ENCODE measurements around the gene GPSM1. TPM values are rescaled to one million over a fixed set of nuclear protein-coding genes. Genes with fewer than 3 reads are reported as not detected.

The GPSM1 gene
- total and polyA plus RNA-seq, 9 of the 15 experiments (the other 6 are each of a cell fraction or from before 2014, with no cell fraction given), result 0.04 to 14.2 (median 3.1) TPM

DNA sequence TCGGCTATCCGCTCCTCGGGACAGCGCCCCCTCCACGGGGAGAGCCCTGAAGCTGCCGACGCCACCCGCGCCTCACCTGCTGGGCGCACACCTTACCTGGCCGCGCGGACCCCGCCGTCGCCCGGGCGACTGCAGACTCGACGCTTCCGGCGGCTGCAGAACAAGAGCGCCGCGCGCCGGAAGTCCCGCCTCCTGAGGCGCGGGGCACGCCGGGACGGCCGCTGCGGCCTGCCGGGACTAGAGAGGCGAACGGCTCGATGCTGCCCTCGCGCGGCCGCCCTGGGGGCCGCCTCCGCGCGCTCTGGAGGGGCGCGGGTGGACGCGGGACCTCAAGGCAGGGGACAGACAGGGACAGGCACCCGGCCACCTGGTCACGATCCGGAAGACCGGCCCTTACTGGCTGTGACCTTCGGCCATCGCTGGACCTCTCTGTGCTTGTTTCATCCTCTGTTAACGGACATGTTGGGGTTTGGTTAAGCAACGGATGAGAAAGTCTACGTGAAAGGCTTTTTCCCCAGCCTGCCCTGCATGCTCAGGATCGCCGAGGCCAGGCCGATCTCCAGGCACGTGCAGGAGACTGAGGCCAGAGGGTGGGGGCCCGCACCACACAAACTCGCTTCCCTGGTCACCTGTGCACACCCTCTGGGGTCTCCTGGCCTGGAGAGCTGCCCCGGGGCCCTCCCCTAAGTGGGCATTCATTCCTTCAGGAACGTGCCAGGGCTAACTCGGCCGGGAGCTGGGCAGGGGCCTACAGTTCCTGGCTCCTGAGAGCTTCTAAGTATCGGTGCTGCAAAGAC, 72.9 kb downstream of the GPSM1 start, which contains the start of gene SNAPC4 (continued):
- TF ChIP-seq, protein P1, sequence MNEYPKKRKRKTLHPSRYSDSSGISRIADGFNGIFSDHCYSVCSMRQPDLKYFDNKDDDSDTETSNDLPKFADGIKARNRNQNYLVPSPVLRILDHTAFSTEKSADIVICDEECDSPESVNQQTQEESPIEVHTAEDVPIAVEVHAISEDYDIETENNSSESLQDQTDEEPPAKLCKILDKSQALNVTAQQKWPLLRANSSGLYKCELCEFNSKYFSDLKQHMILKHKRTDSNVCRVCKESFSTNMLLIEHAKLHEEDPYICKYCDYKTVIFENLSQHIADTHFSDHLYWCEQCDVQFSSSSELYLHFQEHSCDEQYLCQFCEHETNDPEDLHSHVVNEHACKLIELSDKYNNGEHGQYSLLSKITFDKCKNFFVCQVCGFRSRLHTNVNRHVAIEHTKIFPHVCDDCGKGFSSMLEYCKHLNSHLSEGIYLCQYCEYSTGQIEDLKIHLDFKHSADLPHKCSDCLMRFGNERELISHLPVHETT (CRISPR knock-in tag; conservative IDR thresholded peaks at IDR 0.05 in 1 of 2, IDR thresholded peaks at IDR 0.05 in 1 of 2), result peak in 1 of 2 experiments; percentile 66; a peak in 2 of 4 replicates
- TF ChIP-seq NKRF (IDR thresholded peaks at IDR 0.05; ENCODE audit: borderline replicate concordance), result no peak
- TF ChIP-seq, protein P2, sequence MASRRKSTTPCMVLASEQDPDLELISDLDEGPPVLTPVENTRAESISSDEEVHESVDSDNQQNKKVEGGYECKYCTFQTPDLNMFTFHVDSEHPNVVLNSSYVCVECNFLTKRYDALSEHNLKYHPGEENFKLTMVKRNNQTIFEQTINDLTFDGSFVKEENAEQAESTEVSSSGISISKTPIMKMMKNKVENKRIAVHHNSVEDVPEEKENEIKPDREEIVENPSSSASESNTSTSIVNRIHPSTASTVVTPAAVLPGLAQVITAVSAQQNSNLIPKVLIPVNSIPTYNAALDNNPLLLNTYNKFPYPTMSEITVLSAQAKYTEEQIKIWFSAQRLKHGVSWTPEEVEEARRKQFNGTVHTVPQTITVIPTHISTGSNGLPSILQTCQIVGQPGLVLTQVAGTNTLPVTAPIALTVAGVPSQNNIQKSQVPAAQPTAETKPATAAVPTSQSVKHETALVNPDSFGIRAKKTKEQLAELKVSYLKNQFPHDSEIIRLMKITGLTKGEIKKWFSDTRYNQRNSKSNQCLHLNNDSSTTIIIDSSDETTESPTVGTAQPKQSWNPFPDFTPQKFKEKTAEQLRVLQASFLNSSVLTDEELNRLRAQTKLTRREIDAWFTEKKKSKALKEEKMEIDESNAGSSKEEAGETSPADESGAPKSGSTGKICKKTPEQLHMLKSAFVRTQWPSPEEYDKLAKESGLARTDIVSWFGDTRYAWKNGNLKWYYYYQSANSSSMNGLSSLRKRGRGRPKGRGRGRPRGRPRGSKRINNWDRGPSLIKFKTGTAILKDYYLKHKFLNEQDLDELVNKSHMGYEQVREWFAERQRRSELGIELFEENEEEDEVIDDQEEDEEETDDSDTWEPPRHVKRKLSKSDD (conservative IDR thresholded peaks at IDR 0.05; ENCODE audit: low read length), result no peak
- TF ChIP-seq, protein P3, sequence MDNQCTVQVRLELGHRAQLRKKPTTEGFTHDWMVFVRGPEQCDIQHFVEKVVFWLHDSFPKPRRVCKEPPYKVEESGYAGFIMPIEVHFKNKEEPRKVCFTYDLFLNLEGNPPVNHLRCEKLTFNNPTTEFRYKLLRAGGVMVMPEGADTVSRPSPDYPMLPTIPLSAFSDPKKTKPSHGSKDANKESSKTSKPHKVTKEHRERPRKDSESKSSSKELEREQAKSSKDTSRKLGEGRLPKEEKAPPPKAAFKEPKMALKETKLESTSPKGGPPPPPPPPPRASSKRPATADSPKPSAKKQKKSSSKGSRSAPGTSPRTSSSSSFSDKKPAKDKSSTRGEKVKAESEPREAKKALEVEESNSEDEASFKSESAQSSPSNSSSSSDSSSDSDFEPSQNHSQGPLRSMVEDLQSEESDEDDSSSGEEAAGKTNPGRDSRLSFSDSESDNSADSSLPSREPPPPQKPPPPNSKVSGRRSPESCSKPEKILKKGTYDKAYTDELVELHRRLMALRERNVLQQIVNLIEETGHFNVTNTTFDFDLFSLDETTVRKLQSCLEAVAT (IDR thresholded peaks at IDR 0.05), result no peak
- TF ChIP-seq, protein P4, sequence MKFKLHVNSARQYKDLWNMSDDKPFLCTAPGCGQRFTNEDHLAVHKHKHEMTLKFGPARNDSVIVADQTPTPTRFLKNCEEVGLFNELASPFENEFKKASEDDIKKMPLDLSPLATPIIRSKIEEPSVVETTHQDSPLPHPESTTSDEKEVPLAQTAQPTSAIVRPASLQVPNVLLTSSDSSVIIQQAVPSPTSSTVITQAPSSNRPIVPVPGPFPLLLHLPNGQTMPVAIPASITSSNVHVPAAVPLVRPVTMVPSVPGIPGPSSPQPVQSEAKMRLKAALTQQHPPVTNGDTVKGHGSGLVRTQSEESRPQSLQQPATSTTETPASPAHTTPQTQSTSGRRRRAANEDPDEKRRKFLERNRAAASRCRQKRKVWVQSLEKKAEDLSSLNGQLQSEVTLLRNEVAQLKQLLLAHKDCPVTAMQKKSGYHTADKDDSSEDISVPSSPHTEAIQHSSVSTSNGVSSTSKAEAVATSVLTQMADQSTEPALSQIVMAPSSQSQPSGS (CRISPR knock-in tag; IDR thresholded peaks at IDR 0.05), result no peak
- TF ChIP-seq POLR3G (IDR thresholded peaks at IDR 0.05; ENCODE audit: extremely low read depth, insufficient read length, insufficient replicate concordance), result no peak
- no peak for TF ChIP-seq KLF1 (tag; IDR thresholded peaks at IDR 0.05)
- TF ChIP-seq, protein P5, sequence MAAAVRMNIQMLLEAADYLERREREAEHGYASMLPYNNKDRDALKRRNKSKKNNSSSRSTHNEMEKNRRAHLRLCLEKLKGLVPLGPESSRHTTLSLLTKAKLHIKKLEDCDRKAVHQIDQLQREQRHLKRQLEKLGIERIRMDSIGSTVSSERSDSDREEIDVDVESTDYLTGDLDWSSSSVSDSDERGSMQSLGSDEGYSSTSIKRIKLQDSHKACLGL (CRISPR knock-in tag; IDR thresholded peaks at IDR 0.05; ENCODE audit: borderline replicate concordance, poor library complexity, severe bottlenecking), result peak; percentile 26
- TF ChIP-seq, protein P6, sequence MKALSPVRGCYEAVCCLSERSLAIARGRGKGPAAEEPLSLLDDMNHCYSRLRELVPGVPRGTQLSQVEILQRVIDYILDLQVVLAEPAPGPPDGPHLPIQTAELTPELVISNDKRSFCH (CRISPR knock-in tag; IDR thresholded peaks at IDR 0.05), result no peak
- TF ChIP-seq, protein P6 (tag; IDR thresholded peaks at IDR 0.05), result no peak
- TF ChIP-seq U2AF2 (optimal IDR thresholded peaks at IDR 0.05; ENCODE audit: low read depth, low read length), result no peak
- TF ChIP-seq PCBP2 (IDR thresholded peaks at IDR 0.05; ENCODE audit: low read depth, low read length, poor library complexity, severe bottlenecking), result no peak

Measured in K562 (cell line).